B cell (primary cell): ENCODE results near the gene TTC23. TPM values are rescaled to one million over a fixed set of nuclear protein-coding genes. Genes with fewer than 3 reads are reported as not detected.

ENCODE experiments used
- ATAC-seq: fragments of 200-7000 bp; cut with Tn5 transposase; one replicate; pipeline ENCODE4 v1.10.0; 2021; ENCODE audit warnings: low read depth, mild to moderate bottlenecking, moderate number of reproducible peaks, moderate library complexity
- CTCF ChIA-PET: fragments of 350-600 bp; sonication (Branson Sonifier 250); formaldehyde crosslinking; loops from one replicate; lab custom pipeline; 2021; ENCODE audit warnings: antibody characterized with exemption, inconsistent platforms; lab: Charles Lee
- POLR2A ChIA-PET: fragments of 350-600 bp; sonication (Branson Sonifier 250); formaldehyde crosslinking; loops from one replicate; lab custom pipeline; 2021; ENCODE audit warnings: antibody characterized with exemption; lab: Charles Lee
- DNase-seq: peaks from one replicate; pipeline ENCODE4 v3.0.0; 2013
- H2AFZ ChIP-seq: 2 replicates; pipeline ENCODE4 v1.6.1; 2012; ENCODE audit warnings: mild to moderate bottlenecking, low read depth, low read length; ENCODE audit not compliant: insufficient read depth, poor library complexity, severe bottlenecking
- H3K27ac ChIP-seq, 2 donors: 1 replicate in 1 of 2; 2 replicates in 1 of 2; pipeline ENCODE4 v1.5.1; 2012 to 2013; ENCODE audit warnings: low read length in 2 of 2, mild to moderate bottlenecking in 2 of 2, moderate library complexity in 1 of 2
- H3K27me3 ChIP-seq, 4 experiments: fragments of 200-600 bp in 1 of 4; sonication (generic) in 1 of 4; replicated peaks in 1 of 4; 1 replicate in 2 of 4; 2 replicates in 2 of 4; pipeline versions ENCODE4 v1.6.1 to v1.7.0; 2013 to 2016; ENCODE audit warnings: low read length in 3 of 4, mild to moderate bottlenecking in 2 of 4, mixed read lengths in 1 of 4, moderate library complexity in 1 of 4; ENCODE audit not compliant: insufficient read depth in 4 of 4, control insufficient read depth in 3 of 4; ENCODE audit errors: control extremely low read depth in 1 of 4
- H3K36me3 ChIP-seq, 2 experiments: replicated peaks in 1 of 2; 1 replicate in 1 of 2; 2 replicates in 1 of 2; pipeline versions ENCODE4 v1.6.1 to v1.7.1; 2013; ENCODE audit warnings: low read length in 1 of 2; ENCODE audit not compliant: insufficient read depth in 2 of 2, control insufficient read depth in 1 of 2; ENCODE audit errors: control extremely low read depth in 1 of 2, extremely low read depth in 1 of 2
- H3K4me1 ChIP-seq, 2 donors: fragments of 200-600 bp in 1 of 2; sonication (generic) in 1 of 2; 1 replicate in 1 of 2; 2 replicates in 1 of 2; pipeline versions ENCODE4 v1.5.1 to v1.6.1; 2013 to 2017; ENCODE audit warnings: low read length in 2 of 2; ENCODE audit not compliant: control insufficient read depth in 2 of 2, insufficient read depth in 2 of 2
- H3K4me2 ChIP-seq: replicated peaks from 2 replicates; pipeline ENCODE3; 2012; ENCODE audit warnings: mild to moderate bottlenecking, low read depth, low read length; ENCODE audit not compliant: poor library complexity, severe bottlenecking
- H3K4me3 ChIP-seq, 5 experiments: fragments of 200-600 bp in 1 of 5; sonication (generic) in 1 of 5; 1 replicate in 3 of 5; 2 replicates in 2 of 5; pipeline versions ENCODE4 v1.5.1 to v1.7.0; 2011 to 2016; ENCODE audit warnings: low read length in 4 of 5, mild to moderate bottlenecking in 4 of 5, low read depth in 2 of 5, control low read depth in 1 of 5, moderate library complexity in 1 of 5; ENCODE audit not compliant: insufficient read depth in 1 of 5; ENCODE audit errors: control extremely low read depth in 1 of 5, extremely low read depth in 1 of 5
- H3K79me2 ChIP-seq: fragments of 200-600 bp; sonication (generic); one replicate; pipeline ENCODE4 v1.6.0; 2016; ENCODE audit warnings: low read length; ENCODE audit not compliant: control insufficient read depth, insufficient read depth
- H3K9ac ChIP-seq: fragments of 200-600 bp; sonication (generic); 2 replicates; pipeline ENCODE4 v1.6.1; 2017; ENCODE audit warnings: mild to moderate bottlenecking, low read length, moderate library complexity
- H3K9me3 ChIP-seq, 3 donors: one replicate each; pipeline versions ENCODE4 v1.6.1 to v1.7.1; 2013; ENCODE audit warnings: low read length in 2 of 3; ENCODE audit not compliant: control insufficient read depth in 2 of 3, insufficient read depth in 1 of 3; ENCODE audit errors: control extremely low read depth in 1 of 3
- H4K20me1 ChIP-seq: 2 replicates; pipeline ENCODE4 v1.6.0; 2012; ENCODE audit warnings: mild to moderate bottlenecking, low read length; ENCODE audit not compliant: insufficient read depth, control insufficient read depth, poor library complexity, severe bottlenecking
- H3K27ac Mint-ChIP-seq: one replicate; pipeline ENCODE4 v1.8.0; 2021; ENCODE audit warnings: mixed read lengths
- H3K27me3 Mint-ChIP-seq: one replicate; pipeline ENCODE4 v1.8.0; 2021; ENCODE audit warnings: mixed read lengths
- H3K4me1 Mint-ChIP-seq: one replicate; pipeline ENCODE4 v1.8.0; 2021; ENCODE audit warnings: mixed read lengths
- H3K4me3 Mint-ChIP-seq: one replicate; pipeline ENCODE4 v1.8.0; 2021; ENCODE audit warnings: mixed read lengths
- H3K9me3 Mint-ChIP-seq: one replicate; pipeline ENCODE4 v1.8.0; 2022; ENCODE audit warnings: mixed read lengths; ENCODE audit not compliant: insufficient read depth
- CTCF ChIP-seq: fragments of 200-600 bp; IDR thresholded peaks from one replicate; pipeline ENCODE4 v1.8.0; 2022; ENCODE audit warnings: antibody characterized with exemption, mild to moderate bottlenecking
- EZH2 ChIP-seq: IDR thresholded peaks from 2 replicates; pipeline ENCODE4 v1.6.1; 2012; ENCODE audit warnings: borderline replicate concordance, low read depth, mild to moderate bottlenecking, moderate library complexity, low read length; ENCODE audit not compliant: insufficient read depth, poor library complexity, severe bottlenecking
- WGBS: methylation state at CpG from one replicate; pipeline ENCODE4 v1.1.5; 2013; ENCODE audit warnings: missing lambda C conversion rate; ENCODE audit not compliant: insufficient coverage; 5-methylcytosine and 5-hydroxymethylcytosine counted together
- intact Hi-C: fragments of 100-400 bp; cut with micrococcal nuclease; formaldehyde crosslinking; loops from one replicate; pipeline ENCODE4 v1.10.0; 2022
- polyA plus RNA-seq: library from polyadenylated mRNA; depleted of rRNA; stranded (reverse); fragments of >200 nt; gene quantifications from 2 replicates; pipeline ENCODE4 v1.2.3, GENCODE V29; 2012
- total RNA-seq, 2 donors: library from RNA; stranded (reverse); fragments of 120-200 nt in 1 of 2; gene quantifications; 1 replicate in 1 of 2; 2 replicates in 1 of 2; pipeline versions ENCODE4 v1.2.3 to v1.2.4, GENCODE V29; 2013 to 2022

The TTC23 gene
- total and polyA plus RNA-seq, 2 donors (not counting 1 experiment from before 2014, with no cell fraction given) = 0.15 to 1.9 TPM

DNA sequence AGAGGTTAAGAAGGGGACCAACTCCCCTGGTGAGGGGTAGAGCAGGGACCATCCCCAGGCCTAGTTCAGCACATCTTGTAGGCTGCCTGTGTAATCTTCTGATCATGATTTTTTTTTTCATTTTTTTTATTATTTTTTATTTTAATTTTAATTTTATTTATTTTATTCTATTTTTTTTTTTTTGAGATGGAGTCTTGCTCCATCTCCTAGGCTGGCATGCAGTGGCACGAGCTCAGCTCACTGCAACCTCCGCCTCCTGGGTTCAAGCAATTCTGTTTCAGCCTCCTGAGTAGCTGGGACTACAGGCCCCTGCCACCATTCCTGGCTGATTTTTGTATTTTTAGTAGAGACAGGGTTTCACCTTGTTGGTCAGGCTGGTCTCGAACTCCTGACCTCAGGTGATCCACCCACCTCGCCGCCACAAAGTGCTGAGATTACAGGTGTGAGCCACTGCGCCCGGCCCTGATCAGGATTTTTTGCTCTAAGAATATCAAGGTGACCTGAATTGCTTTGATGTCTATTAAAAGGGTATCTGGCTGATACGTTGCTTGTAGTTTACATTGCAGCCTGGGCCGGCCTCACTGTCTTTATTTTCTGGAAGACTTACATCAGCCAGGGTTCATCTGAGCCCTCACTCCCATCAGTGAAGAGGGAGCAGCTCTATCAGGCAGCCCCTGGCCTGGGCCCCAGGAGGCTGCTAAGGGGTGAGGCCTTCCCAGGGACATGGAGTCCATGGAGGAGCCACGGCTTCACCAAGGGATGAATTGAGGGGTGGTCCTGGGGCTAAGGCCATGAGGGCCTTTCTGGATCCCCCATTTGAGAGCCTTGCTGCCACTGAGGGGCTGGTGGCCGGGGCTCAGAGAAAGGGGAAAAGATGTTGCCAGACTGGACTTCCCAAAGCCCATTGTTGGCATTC lies 133.8 kb downstream of the TTC23 start:
- 75% methylated on average over 10 of the region's 11 CpGs for WGBS
- intact Hi-C loops = no loop called here
- Mint-ChIP-seq H3K27ac (no peak overlapping the region), H3K9me3 (no peaks in the 10 kb centered on the region), H3K4me3 (no peak overlapping the region), H3K4me1 (no peaks in the 10 kb centered on the region), H3K27me3 (peaks cover 6% of the 10 kb centered on the region)
- no peak overlapping the region for H3K9ac ChIP-seq
- no peaks in the 10 kb centered on the region for H3K79me2 ChIP-seq
- ChIA-PET POLR2A (no interaction called here), CTCF (no interaction called here)
- no peaks in the 10 kb centered on the region for H3K27me3 ChIP-seq
- DNase-seq (no peak), ATAC-seq (no peak)
- TF ChIP-seq EZH2 (no peak), CTCF (no peak)
- no peaks in the 10 kb centered on the region for H3K4me1 ChIP-seq
- no peak overlapping the region for H3K27ac ChIP-seq
- H4K20me1 ChIP-seq = no peaks in the 10 kb centered on the region
- no peak overlapping the region for H3K4me3 ChIP-seq
- H3K4me2 ChIP-seq = no peak overlapping the region
- H3K9me3 ChIP-seq = no peaks in the 10 kb centered on the region
- H2AFZ ChIP-seq = no peak overlapping the region
- no peaks in the 10 kb centered on the region for H3K36me3 ChIP-seq
